Effector CD4-positive, alpha-beta T cell (primary cell): Measurements from ENCODE around the gene GNB1L.
"Not testable (repeated sequence)": the region's sequence is repeated elsewhere in the genome, so short reads cannot be mapped to it uniquely, and the experiment has no call there.

Experiments
- DNase-seq: peaks from one replicate; pipeline ENCODE4 v3.0.0-alpha.2; 2020

Gene GNB1L

GRCh38 chr22:19791894-19792293, 62.8 kb downstream of the GNB1L start:
- DNase-seq: no peak

GRCh38 chr22:19791243-19791642, 63.4 kb downstream of the GNB1L start:
- no peak for DNase-seq

GRCh38 chr22:19789828-19790227, 64.8 kb downstream of the GNB1L start:
- DNase-seq: no peak

GRCh38 chr22:19789406-19789805, 65.3 kb downstream of the GNB1L start:
- no peak for DNase-seq

GRCh38 chr22:19788661-19789225, 65.9 kb downstream of the GNB1L start:
- no peak for DNase-seq

GRCh38 chr22:19787849-19788141, 66.9 kb downstream of the GNB1L start:
- no peak for DNase-seq

- DNase-seq: no peak
These were observed 67.5 kb downstream of the GNB1L start for GRCh38 chr22:19786959-19787848.

GRCh38 chr22:19786264-19786585, 68.4 kb downstream of the GNB1L start:
- no peak for DNase-seq

- DNase-seq: no peak
These were observed 69.0 kb downstream of the GNB1L start for GRCh38 chr22:19785461-19786263.

GRCh38 chr22:19784384-19785175, 70.1 kb downstream of the GNB1L start:
- DNase-seq: no peak

- DNase-seq: no peak
These were observed 70.9 kb downstream of the GNB1L start for GRCh38 chr22:19783586-19784383.

GRCh38 chr22:19782533-19782932, 72.1 kb downstream of the GNB1L start:
- no peak for DNase-seq

- DNase-seq: no peak
These were observed 74.9 kb downstream of the GNB1L start for GRCh38 chr22:19779685-19780268.

GRCh38 chr22:19779011-19779421, 75.7 kb downstream of the GNB1L start:
- no peak for DNase-seq

GRCh38 chr22:19777192-19777591, 77.5 kb downstream of the GNB1L start:
- DNase-seq: not testable (repeated sequence)

GRCh38 chr22:19776433-19777031, 78.1 kb downstream of the GNB1L start:
- no peak for DNase-seq

GRCh38 chr22:19775496-19776325, 79.0 kb downstream of the GNB1L start:
- DNase-seq: no peak

GRCh38 chr22:19774628-19775027, 80.0 kb downstream of the GNB1L start:
- DNase-seq: no peak

GRCh38 chr22:19773470-19774040, 81.1 kb downstream of the GNB1L start:
- DNase-seq: no peak
